ENCODE measurements around the gene RBPJL. TPM values are rescaled to one million over a fixed set of nuclear protein-coding genes. Genes with fewer than 3 reads are reported as not detected.

Gene RBPJL
- total and polyA plus RNA-seq, 8 donors = 2.2 to 10.4 (median 3.4) TPM; not detected in 4

DNA sequence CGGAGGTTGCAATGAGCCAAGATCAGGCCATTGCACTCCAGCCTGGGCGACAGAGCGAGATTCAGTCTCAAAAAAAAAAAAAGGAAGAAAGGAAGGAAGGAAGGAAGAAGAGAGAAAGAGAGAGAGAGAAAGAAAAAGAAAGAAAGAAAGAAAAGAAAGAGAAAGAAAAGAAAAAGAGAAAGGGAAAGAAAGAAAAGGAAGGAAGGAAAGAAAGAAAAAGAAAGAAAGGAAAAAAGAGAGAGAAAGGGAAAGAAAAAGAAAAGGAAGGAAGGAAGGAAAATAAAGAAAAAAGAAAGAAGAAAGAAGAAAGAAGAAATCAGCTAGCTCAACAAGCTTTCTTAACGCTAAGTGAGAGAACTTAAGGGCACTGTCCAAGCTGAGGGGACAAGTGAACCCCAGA lies 9.0 kb downstream of the RBPJL start:
- no peak overlapping the region for H3K4me3 ChIP-seq
- no peaks in the 10 kb centered on the region for H3K9me3 ChIP-seq
- DNase-seq = no peak
- peaks cover 4 to 26% (median 19%) of the 10 kb centered on the region in 4 donors for H3K4me1 ChIP-seq
- peaks cover 0 to 72% (median 28%) of the 10 kb centered on the region in 3 donors for H3K27me3 ChIP-seq
- no peak overlapping the region for H3K27ac ChIP-seq
- TF ChIP-seq POLR2A (IDR thresholded peaks at IDR 0.05) = no peak
- TF ChIP-seq EP300 (IDR thresholded peaks at IDR 0.05) = no peak
- intact Hi-C loops (cut with DNase I; ENCODE audit: low total_unique reads) = loop anchor here (5.0 kb wide), 2 partner anchors 127 to 457 kb away; no protein-coding TSS in a partner anchor
- WGBS, 5 donors = 85 to 95% (median 95%) methylated on average over 4 of the region's 4 CpGs
- no peaks in the 10 kb centered on the region for H3K36me3 ChIP-seq

DNA sequence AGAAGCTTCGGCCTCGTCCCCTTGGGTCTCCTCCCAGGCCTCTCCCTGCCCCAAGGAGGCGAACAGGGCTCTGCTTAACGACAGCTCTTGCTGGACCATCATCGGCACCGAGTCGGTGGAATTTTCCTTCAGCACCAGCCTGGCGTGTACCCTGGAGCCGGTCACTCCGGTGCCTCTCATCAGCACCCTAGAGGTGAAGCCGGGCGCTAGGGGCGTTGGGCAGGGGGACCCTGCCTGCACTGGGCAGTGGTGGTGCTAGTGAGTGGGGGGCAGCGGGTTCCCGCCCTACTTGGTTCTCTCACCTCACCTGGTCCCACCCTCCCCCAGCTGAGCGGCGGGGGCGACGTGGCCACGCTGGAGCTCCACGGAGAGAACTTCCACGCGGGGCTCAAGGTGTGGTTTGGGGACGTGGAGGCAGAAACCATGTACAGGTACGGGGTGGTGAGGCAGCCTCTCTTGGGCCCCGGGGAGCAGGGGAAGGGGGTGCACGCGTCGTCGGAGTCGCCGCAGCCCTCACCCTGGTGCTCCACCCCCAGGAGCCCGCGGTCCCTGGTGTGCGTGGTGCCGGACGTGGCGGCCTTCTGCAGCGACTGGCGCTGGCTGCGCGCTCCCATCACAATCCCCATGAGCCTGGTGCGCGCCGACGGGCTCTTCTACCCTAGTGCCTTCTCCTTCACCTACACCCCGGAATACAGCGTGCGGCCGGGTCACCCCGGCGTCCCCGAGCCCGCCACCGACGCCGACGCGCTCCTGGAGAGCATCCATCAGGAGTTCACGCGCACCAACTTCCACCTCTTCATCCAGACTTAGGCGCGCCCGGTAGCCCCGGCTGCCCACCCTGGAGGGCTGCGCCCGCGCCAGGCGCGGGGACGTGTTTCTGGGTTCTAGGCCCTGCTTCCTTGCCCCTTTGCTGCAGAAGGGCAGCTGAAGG lies 9.8 kb downstream of the RBPJL start:
- H3K36me3 ChIP-seq = no peaks in the 10 kb centered on the region

DNA sequence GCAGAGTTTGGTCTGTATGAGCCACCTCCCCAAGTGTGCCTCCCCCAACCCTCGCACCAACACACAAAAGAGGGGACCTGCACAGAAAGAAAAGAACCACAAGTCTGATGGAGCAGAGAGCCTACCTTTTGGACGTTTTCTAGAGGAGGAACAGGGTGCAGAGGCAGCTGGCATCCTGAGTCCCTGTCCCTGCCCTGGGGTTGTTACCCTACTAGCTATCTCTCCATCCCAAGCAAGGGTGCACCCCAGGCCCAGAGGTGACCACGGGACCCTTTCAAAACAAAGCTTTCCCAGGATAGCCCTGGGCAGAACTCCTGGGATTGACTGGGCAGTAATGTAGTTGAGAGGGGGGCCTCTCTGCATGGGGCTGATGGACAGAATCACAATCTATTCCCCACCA lies 11.2 kb downstream of the RBPJL start:
- peaks cover 3 to 31% (median 12%) of the 10 kb centered on the region in 4 donors for H3K4me1 ChIP-seq
- H3K4me3 ChIP-seq = no peak overlapping the region
- peaks cover 0 to 54% (median 20%) of the 10 kb centered on the region in 3 donors for H3K27me3 ChIP-seq
- no peaks in the 10 kb centered on the region for H3K36me3 ChIP-seq
- 59 to 79% (median 67%) methylated on average over 3 of the region's 3 CpGs for WGBS, 5 donors
- TF ChIP-seq EP300 (IDR thresholded peaks at IDR 0.05) (no peak), POLR2AphosphoS5 (IDR thresholded peaks at IDR 0.05) (no peak), POLR2A (IDR thresholded peaks at IDR 0.05) (no peak)
- TF ChIP-seq, protein P1, sequence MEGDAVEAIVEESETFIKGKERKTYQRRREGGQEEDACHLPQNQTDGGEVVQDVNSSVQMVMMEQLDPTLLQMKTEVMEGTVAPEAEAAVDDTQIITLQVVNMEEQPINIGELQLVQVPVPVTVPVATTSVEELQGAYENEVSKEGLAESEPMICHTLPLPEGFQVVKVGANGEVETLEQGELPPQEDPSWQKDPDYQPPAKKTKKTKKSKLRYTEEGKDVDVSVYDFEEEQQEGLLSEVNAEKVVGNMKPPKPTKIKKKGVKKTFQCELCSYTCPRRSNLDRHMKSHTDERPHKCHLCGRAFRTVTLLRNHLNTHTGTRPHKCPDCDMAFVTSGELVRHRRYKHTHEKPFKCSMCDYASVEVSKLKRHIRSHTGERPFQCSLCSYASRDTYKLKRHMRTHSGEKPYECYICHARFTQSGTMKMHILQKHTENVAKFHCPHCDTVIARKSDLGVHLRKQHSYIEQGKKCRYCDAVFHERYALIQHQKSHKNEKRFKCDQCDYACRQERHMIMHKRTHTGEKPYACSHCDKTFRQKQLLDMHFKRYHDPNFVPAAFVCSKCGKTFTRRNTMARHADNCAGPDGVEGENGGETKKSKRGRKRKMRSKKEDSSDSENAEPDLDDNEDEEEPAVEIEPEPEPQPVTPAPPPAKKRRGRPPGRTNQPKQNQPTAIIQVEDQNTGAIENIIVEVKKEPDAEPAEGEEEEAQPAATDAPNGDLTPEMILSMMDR (IDR thresholded peaks at IDR 0.05) = no peak
- no peak overlapping the region for H3K27ac ChIP-seq
- no peak for DNase-seq
- no peaks in the 10 kb centered on the region for H3K9me3 ChIP-seq
- intact Hi-C loops (cut with DNase I; ENCODE audit: low total_unique reads) = loop anchor here (5.0 kb wide), 2 partner anchors 124 to 454 kb away; no protein-coding TSS in a partner anchor

More for the DNA sequence above, 9.8 kb downstream of the RBPJL start:
- intact Hi-C loops (cut with DNase I; ENCODE audit: low total_unique reads) = loop anchor here (5.0 kb wide), 2 partner anchors 126 to 456 kb away; no protein-coding TSS in a partner anchor
- Histone ChIP-seq H3K27me3 (peaks cover 0 to 68% (median 28%) of the 10 kb centered on the region in 3 donors), H3K9me3 (no peaks in the 10 kb centered on the region), H3K4me3 (no peak overlapping the region), H3K4me1 (peaks cover 4 to 29% (median 18%) of the 10 kb centered on the region in 4 donors), H3K27ac (no peak overlapping the region)
- 18 to 30% (median 24%) methylated on average over 64 to 71 of the region's 71 CpGs for WGBS, 5 donors
- TF ChIP-seq, protein P1 (IDR thresholded peaks at IDR 0.05) = no peak
- TF ChIP-seq EP300 (IDR thresholded peaks at IDR 0.05) = no peak
- DNase-seq = no peak

DNA sequence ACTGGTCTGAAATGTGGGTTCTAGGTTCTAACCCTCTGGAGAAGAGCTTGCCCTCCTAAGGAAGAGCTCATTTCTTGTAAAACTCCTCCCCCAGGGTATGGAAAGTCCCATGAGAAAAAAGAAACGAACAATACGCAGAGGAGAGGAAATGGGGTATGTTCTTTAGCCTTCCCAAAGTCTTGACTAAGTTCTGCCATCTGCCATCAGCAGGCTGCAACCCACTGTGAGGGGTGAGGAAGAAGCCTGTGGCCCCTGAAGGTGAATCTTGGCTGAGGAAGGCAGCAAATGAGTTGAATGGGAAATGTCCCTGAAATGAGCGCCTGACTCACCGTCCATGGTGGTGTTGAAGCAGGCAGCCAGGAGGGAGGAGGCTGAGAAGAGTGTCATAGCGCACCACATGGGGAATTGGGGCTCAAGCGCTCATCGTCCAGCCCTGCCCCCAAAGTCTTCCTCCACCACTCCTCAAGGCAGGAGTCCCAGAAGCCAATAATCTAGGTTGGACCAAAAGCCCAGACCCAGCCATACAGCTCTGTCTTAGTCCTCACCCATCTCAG lies 11.8 kb downstream of the RBPJL start:
- Histone ChIP-seq H3K4me3 (no peak overlapping the region), H3K36me3 (no peaks in the 10 kb centered on the region), H3K27ac (no peak overlapping the region), H3K4me1 (peaks cover 3 to 38% (median 12%) of the 10 kb centered on the region in 4 donors), H3K27me3 (peaks cover 0 to 47% (median 20%) of the 10 kb centered on the region in 3 donors), H3K9me3 (no peaks in the 10 kb centered on the region)
- intact Hi-C loops (cut with DNase I; ENCODE audit: low total_unique reads) = loop anchor here (5.0 kb wide), 2 partner anchors 124 to 454 kb away; no protein-coding TSS in a partner anchor
- 70 to 86% (median 82%) methylated on average over 7 of the region's 7 CpGs for WGBS, 5 donors
- TF ChIP-seq POLR2A (IDR thresholded peaks at IDR 0.05) = no peak
- TF ChIP-seq, protein P1 (IDR thresholded peaks at IDR 0.05) = no peak
- TF ChIP-seq POLR2AphosphoS5 (IDR thresholded peaks at IDR 0.05) = no peak
- no peak for TF ChIP-seq EP300 (IDR thresholded peaks at IDR 0.05)
- no peak for DNase-seq

All from stomach (tissue), 9 donors.